HCEC 1CT (cell line): ENCODE data around the gene CEMIP.

Experiments
- DNase-seq: peaks from one replicate; pipeline ENCODE4 v3.0.0-alpha.2; 2017

CEMIP gene

GRCh38 chr15:80895091-80895490 lies 115.9 kb downstream of the CEMIP start:
- DNase-seq = no peak

- no peak for DNase-seq
Measured at GRCh38 chr15:80895965-80896364, 116.8 kb downstream of the CEMIP start.

- no peak for DNase-seq
Measured at GRCh38 chr15:80898040-80898439, 118.9 kb downstream of the CEMIP start.

DNA sequence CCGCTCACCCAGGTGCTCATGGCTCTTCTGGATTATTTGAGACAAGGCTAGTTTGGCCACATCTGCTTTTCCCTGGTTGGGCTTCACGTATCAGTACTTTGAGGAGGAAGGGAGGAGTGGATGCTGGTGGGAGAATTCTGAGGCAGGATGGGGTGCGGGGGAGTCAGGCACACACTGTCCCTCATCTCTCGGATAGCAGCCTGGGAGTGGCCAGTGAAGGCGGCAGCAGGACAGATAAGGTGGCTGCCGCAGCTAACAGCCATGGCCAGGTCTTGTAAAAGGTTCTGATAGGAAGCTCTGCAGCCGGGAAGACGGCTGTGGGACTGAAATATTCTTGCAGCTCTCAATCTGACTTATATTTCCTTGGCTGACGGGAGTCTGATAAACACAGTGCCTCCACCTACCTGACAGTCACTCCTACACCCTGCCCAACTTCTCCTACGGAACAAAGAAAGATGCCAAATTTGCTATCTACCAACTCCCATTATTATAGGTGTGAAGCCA lies 123.2 kb downstream of the CEMIP start:
- no peak for DNase-seq

DNA sequence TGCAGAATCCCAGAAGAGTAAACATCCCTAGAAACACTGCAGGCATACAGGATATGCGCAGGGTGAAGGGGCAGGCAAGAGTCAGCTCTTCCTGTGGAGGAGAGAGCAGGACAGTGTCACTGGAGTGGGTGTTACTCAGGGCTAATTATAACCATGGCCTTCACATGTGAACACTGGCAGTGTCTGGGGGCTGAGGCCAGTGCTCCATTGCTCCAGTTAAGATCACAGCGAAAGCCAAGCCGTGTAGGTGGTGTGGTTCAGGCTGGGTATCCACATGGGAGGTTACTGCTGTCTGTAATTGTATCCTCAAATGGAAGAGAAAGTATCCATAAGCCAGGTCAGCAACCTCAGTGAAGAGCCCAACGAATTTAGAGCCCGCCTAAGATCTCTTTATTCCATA lies 125.8 kb downstream of the CEMIP start:
- DNase-seq = no peak

DNA sequence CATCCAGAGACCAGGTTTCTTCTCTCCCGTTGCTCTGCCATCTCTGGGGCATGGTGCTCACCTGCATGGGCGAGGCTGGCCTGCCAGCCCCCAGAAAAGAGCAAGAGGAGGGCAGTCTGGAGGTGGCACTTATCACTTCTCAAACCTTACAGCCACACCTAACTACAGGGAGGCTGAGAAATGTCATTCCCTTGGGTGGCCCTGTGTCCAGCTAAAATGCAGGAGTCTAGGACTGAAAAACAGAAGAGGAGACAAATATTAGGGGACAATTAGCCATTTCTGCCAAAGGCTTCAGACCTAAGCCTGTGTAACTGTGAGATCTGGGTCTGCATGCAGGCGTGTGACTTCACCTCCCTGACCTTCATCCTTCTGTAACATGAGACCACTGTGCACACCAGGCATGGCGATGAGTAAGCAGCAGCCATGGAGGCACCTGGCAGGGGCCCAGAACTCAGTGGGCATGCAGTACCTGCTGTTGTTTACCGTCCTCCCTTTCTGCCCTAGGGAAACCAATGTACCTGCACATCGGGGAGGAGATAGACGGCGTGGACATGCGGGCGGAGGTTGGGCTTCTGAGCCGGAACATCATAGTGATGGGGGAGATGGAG lies 127.1 kb downstream of the CEMIP start:
- DNase-seq = peak; percentile 28

DNA sequence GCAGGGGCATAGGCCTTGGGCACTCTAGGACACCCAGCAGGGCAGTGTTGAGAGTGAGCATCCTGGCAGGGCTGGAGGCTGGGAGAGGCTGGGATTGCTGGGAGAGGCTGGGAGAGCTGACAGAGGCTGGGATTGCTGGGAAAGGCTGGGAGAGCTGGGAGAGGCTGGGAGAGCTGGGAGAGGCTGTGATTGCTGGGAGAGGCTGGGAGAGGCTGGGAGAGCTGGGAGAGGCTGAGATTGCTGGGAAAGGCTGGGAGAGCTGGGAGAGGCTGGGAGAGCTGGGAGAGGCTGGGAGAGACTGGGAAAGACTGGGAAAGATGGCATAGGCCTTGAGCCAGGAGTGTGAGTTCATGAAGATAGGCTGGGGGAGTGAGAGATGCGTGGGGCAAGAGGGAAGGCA lies 132.7 kb downstream of the CEMIP start:
- DNase-seq = no peak

- no peak for DNase-seq
Measured at GRCh38 chr15:80912673-80913072, 133.5 kb downstream of the CEMIP start.

GRCh38 chr15:80913541-80913940 lies 134.4 kb downstream of the CEMIP start:
- DNase-seq = no peak

GRCh38 chr15:80915472-80915871 lies 136.3 kb downstream of the CEMIP start:
- no peak for DNase-seq

- DNase-seq = no peak
Measured at GRCh38 chr15:80916056-80916455, 136.9 kb downstream of the CEMIP start.

- no peak for DNase-seq
Measured at GRCh38 chr15:80918196-80918783, 139.1 kb downstream of the CEMIP start.

DNA sequence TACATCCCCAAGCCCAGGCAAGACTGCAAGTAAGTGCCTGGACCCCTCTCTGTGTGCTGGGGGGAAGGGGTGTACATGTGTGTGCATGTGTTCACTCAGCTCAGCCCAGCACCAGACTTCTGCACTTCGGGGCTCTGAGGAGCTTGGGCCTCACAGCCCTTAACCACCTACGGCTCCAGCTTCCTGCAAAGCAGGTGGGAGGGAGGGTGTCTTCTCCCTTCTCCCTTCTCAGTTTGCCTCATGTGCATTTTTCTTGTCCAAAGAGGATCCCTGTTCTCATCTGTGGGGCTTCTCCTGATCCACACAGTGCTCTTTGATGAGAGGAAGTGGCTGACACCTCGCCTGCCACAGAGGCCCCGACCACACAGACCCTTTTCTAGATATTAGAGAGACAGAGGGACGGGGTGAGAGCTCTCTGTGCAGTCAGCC lies 141.1 kb downstream of the CEMIP start:
- no peak for DNase-seq

GRCh38 chr15:80921736-80922410 lies 142.7 kb downstream of the CEMIP start:
- DNase-seq = no peak

GRCh38 chr15:80923668-80924067 lies 144.5 kb downstream of the CEMIP start:
- peak; percentile 11 for DNase-seq

GRCh38 chr15:80924278-80924677 lies 145.1 kb downstream of the CEMIP start:
- no peak for DNase-seq

DNA sequence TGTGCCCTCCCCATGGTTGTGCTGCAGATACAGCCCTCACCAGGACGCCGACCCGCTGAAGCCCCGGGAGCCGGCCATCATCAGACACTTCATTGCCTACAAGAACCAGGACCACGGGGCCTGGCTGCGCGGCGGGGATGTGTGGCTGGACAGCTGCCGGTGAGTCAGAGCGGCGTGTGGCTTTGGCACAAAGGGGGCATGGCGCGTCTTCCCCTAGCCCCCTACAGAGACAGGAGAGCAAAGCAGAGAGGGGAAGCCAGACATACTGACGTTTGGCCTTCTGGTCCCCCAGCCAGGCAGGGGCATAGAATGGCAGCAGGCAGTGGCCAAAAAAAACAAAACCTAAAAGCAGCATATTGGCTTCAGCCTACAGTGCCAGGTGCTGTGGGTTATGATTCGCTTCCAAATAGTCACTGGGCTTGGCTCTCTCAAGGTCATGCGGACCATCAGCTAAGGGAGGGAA lies 146.5 kb downstream of the CEMIP start:
- DNase-seq = no peak

DNA sequence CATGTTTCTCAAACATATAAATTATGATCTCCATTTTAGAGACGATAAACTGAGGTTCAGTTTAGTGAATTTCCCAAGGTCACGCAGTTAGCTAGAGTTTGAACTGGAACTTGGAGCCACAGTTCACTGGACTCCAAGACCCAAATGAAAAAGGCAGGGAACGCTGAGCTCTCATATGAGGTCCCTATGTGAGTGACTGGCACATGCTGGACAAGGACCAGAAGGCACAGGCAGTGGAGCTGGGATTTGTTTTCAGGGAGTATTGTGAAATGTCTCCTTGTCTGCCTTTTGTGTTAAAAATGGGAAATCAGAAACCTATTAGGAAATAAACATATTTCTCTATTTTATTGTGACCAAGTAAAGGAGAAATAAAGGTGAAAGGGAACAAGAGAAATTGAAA lies 147.0 kb downstream of the CEMIP start:
- no peak for DNase-seq

DNA sequence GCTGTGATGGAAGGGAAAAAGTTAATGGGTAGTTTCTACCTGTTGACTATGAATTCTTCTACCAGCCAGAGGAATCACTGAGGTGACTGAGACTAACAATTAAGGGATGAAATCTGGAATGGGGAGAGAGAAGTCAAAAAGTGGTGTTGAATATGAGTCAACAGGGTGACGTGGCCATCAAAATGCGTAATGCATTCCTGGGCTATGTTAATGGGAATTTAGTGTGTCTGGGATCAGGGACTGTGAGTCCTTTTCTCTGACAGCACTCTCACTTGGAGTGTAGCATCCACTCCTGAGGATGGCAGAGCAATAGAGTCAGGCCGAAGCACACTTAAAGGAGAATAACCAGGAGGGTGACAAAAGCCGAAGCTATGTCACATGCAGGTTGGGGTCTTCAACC lies 150.1 kb downstream of the CEMIP start:
- DNase-seq = peak; percentile 76

- DNase-seq = no peak
Measured at GRCh38 chr15:80929689-80930088, 150.5 kb downstream of the CEMIP start.

DNA sequence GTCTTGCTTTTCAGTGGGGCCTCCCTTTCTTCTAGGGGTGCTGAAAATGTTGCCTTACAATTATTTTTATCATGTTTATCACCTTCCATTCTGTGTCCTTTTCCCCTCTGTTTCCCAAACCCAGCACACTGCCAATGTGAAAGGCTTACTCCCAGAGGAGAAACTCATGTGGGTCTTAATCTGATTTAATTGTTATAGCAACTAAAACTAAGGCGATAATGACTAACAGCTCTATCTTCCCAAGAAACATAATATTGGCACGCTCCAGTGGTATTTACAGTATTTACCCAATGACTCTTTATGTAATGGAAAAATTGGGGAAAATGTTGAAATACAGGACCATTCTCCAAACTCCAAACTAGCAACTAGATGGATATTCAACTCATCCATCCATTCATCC lies 152.0 kb downstream of the CEMIP start:
- DNase-seq = no peak

GRCh38 chr15:80931721-80932512 lies 152.7 kb downstream of the CEMIP start:
- no peak for DNase-seq

GRCh38 chr15:80932513-80932815 lies 153.3 kb downstream of the CEMIP start:
- no peak for DNase-seq

- DNase-seq = no peak
Measured at GRCh38 chr15:80932989-80933388, 153.8 kb downstream of the CEMIP start.
